ENCODE results near the gene ADCY3. TPM values are rescaled to one million over a fixed set of nuclear protein-coding genes. Genes with fewer than 3 reads are reported as not detected.

The ADCY3 gene
- polyA plus RNA-seq, 1 of the 3 experiments (the other 2 are of a cell fraction) = 53.9 TPM

GRCh38 chr2:24779116-24779515 lies 140.9 kb downstream of the ADCY3 start:
- no peak for DNase-seq
- Histone ChIP-seq H3F3A (replicated peaks; ENCODE audit: insufficient read depth) (no peaks in the 10 kb centered on the region), H3K4me3 (ENCODE audit: low read depth in 2 of 2, low read length in 1 of 2) (no peak overlapping the region), H3K36me3 (replicated peaks in 1 of 2; ENCODE audit: control insufficient read depth in 1 of 2, insufficient read depth in 2 of 2, low read length in 1 of 2) (no peaks in the 10 kb centered on the region), H2AFZ (ENCODE audit: low read depth) (no peak overlapping the region), H3K9me2 (no peaks in the 10 kb centered on the region), H3K79me2 (ENCODE audit: insufficient read depth) (no peaks in the 10 kb centered on the region), H3K4me2 (no peak overlapping the region), H3K4me1 (ENCODE audit: control insufficient read depth in 1 of 2, insufficient read depth in 2 of 2, low read depth in 1 of 2, low read length in 1 of 2) (no peaks in the 10 kb centered on the region), H3K27me3 (ENCODE audit: insufficient read depth) (no peaks in the 10 kb centered on the region), H3K9ac (no peak overlapping the region), H3K9me3 (no peaks in the 10 kb centered on the region), H4K20me1 (ENCODE audit: insufficient read depth) (no peaks in the 10 kb centered on the region), H3K27ac (ENCODE audit: low read depth in 2 of 2, low read length in 1 of 2) (no peak overlapping the region)
- TF ChIP-seq RFX5 (IDR thresholded peaks at IDR 0.05; ENCODE audit: low read length) (no peak), GABPA (IDR thresholded peaks at IDR 0.05; ENCODE audit: low read depth) (no peak), POLR2AphosphoS5 (IDR thresholded peaks at IDR 0.05; ENCODE audit: low read depth, low read length) (no peak), ELF1 (IDR thresholded peaks at IDR 0.05) (no peak), IRF3 (IDR thresholded peaks at IDR 0.05; ENCODE audit: low read depth, low read length) (no peak), EZH2phosphoT487 (IDR thresholded peaks at IDR 0.05; ENCODE audit: borderline replicate concordance, low read depth) (no peak), GATA2 (CRISPR knock-in tag; IDR thresholded peaks at IDR 0.05) (no peak)
- WGBS (ENCODE audit: low lambda C conversion rate) = 100% methylated on average over 2 of the region's 2 CpGs
- ChIA-PET POLR2A (interaction anchor here (1.6 kb wide), 1 partner anchor 13 kb away, joined by 9 read pairs; the partner anchor contains the start of genes CENPO and PTRHD1), CTCF (interaction anchor here (0.6 to 4.1 kb wide), 7 partner anchors 11 to 369 kb away, joined by 3 to 28 read pairs (median 6); partner anchors contain the start of genes CENPO and PTRHD1)

GRCh38 chr2:24774373-24774772 lies 145.7 kb downstream of the ADCY3 start:
- no peak for DNase-seq
- TF ChIP-seq RFX5 (IDR thresholded peaks at IDR 0.05; ENCODE audit: low read length) (no peak), RXRA (IDR thresholded peaks at IDR 0.05; ENCODE audit: borderline replicate concordance, low read depth) (no peak), GABPA (IDR thresholded peaks at IDR 0.05; ENCODE audit: low read depth) (no peak), CHD2 (IDR thresholded peaks at IDR 0.05; ENCODE audit: low read length, partially characterized antibody) (no peak), TAF1 (IDR thresholded peaks at IDR 0.05; ENCODE audit: borderline replicate concordance, low read depth, low read length) (no peak), FOSL2 (IDR thresholded peaks at IDR 0.05; ENCODE audit: borderline replicate concordance, low read depth) (no peak), EP300 (IDR thresholded peaks at IDR 0.05; ENCODE audit: borderline replicate concordance in 1 of 2, low read depth in 1 of 2, low read length in 1 of 2) (no peak), EZH2phosphoT487 (IDR thresholded peaks at IDR 0.05; ENCODE audit: borderline replicate concordance, low read depth) (no peak), IRF3 (IDR thresholded peaks at IDR 0.05; ENCODE audit: low read depth, low read length) (no peak), MEF2A (IDR thresholded peaks at IDR 0.05; ENCODE audit: borderline replicate concordance, low read depth) (no peak)
- no peaks in the 10 kb centered on the region for H3F3A ChIP-seq (replicated peaks; ENCODE audit: insufficient read depth)
- no peaks in the 10 kb centered on the region for H4K20me1 ChIP-seq (ENCODE audit: insufficient read depth)
- H3K27me3 ChIP-seq (ENCODE audit: insufficient read depth) = no peaks in the 10 kb centered on the region
- POLR2A ChIA-PET = no interaction called here
- H3K36me3 ChIP-seq (replicated peaks in 1 of 2; ENCODE audit: control insufficient read depth in 1 of 2, insufficient read depth in 2 of 2, low read length in 1 of 2) = peaks cover 0 to 8% of the 10 kb centered on the region in 2 experiments
- no peaks in the 10 kb centered on the region for H3K9me3 ChIP-seq
- CTCF ChIA-PET = interaction anchor here (0.6 to 1.6 kb wide), 5 partner anchors 14 to 364 kb away, joined by 3 to 7 read pairs (median 4); partner anchors contain the start of genes CENPO and PTRHD1
- 94% methylated on average over 3 of the region's 3 CpGs for WGBS (ENCODE audit: low lambda C conversion rate)
- H3K9me2 ChIP-seq = no peaks in the 10 kb centered on the region
- H3K79me2 ChIP-seq (ENCODE audit: insufficient read depth) = no peaks in the 10 kb centered on the region
- no peak overlapping the region for H3K9ac ChIP-seq
- no peak overlapping the region for H2AFZ ChIP-seq (ENCODE audit: low read depth)
- H3K4me1 ChIP-seq (ENCODE audit: control insufficient read depth in 1 of 2, insufficient read depth in 2 of 2, low read depth in 1 of 2, low read length in 1 of 2) = peaks cover 0 to 4% of the 10 kb centered on the region in 2 experiments; a peak in 1 of 4 replicates
- H3K27ac ChIP-seq (ENCODE audit: low read depth in 2 of 2, low read length in 1 of 2) = no peak overlapping the region
- H3K4me2 ChIP-seq = no peak overlapping the region
- H3K4me3 ChIP-seq (ENCODE audit: low read depth in 2 of 2, low read length in 1 of 2) = no peak overlapping the region
